Epidermal melanocyte (primary cell): ENCODE measurements around the gene SUGCT.
"Not testable (repeated sequence)": the region's sequence is repeated elsewhere in the genome, so short reads cannot be mapped to it uniquely, and the experiment has no call there.

Experiments
- DNase-seq: peaks from one replicate; pipeline ENCODE4 v3.0.0; 2011; ENCODE audit warnings: low spot score; ENCODE audit not compliant: insufficient read length

SUGCT gene

GRCh38 chr7:40199076-40199802, 64.4 kb downstream of the SUGCT start:
- no peak for DNase-seq

DNA sequence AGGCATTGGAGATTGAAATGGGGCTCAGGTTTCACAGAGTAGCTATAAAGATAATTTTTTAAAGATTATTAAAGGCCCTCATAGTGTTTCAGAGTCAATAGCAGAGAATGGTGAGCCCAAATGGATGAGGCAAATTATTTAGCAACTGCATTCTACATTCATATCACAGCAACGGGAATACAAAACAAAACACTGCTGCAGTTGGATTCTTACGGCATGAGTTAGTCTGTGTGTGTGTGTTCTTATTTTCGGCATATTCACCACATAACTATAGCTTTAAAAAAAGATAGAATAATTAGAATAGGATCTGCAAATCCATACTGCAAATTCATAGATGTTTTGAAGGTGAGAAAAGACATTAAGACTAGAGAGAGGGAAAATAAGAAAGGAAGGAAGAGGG, 66.0 kb downstream of the SUGCT start:
- no peak for DNase-seq

DNA sequence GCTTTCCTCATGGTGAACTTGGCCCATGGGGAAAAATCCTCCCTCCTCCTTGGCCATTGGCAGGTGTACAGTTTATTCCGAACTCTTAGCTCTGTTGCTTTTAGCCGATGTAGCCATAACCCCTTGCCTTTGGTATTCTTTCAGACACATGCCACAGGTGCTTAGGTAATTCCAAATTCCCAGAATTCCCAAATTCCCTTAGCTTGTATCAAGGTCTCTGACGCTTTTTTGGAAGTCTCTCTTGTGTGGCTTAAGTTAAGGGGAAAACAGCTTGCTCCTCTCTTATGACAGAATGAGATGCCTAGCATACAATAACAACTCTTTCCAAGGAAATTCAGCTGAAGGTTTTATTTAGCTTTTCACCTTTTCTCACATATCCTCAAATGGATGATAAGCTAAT, 68.0 kb downstream of the SUGCT start:
- DNase-seq, result no peak

- no peak for DNase-seq
Measured at GRCh38 chr7:40204581-40204980, 69.8 kb downstream of the SUGCT start.

- no peak for DNase-seq
Measured at GRCh38 chr7:40205992-40206391, 71.2 kb downstream of the SUGCT start.

DNA sequence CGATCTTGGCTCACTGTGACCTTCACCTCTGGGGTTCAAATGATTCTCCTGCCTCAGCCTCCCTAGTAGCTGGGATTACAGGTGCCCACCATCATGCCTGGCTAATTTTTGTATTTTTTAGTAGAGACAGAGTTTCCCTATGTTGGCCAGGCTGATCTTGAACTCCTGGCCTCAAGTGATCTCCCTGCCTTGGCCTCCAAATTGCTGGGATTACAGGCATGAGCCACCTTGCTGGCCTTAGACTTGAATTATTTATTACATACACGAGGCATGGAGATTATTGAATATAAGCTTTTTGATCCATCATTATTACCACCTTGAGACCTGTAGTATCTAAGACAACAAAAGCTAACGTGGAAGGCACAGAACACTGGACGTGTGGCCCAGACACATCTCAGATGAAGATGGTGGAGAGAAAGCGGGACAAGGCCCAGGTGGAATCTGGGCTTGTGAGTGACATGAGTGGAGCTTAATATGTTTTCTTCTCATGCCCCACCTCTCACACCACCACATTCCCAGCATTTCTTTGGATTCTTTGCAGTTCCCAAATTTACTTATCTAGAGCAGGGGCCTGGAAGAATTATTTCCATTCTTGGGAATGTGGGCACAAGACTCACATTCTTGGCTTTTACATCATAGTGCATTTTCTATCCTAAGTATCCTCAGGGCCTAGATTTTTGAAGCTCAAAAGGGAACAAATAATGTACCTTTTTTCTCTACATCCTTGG, 76.6 kb downstream of the SUGCT start:
- no peak for DNase-seq

GRCh38 chr7:40213291-40213690, 78.5 kb downstream of the SUGCT start:
- no peak for DNase-seq

GRCh38 chr7:40213856-40214255, 79.1 kb downstream of the SUGCT start:
- DNase-seq, result no peak

GRCh38 chr7:40218612-40219011, 83.8 kb downstream of the SUGCT start:
- not testable (repeated sequence) for DNase-seq

DNA sequence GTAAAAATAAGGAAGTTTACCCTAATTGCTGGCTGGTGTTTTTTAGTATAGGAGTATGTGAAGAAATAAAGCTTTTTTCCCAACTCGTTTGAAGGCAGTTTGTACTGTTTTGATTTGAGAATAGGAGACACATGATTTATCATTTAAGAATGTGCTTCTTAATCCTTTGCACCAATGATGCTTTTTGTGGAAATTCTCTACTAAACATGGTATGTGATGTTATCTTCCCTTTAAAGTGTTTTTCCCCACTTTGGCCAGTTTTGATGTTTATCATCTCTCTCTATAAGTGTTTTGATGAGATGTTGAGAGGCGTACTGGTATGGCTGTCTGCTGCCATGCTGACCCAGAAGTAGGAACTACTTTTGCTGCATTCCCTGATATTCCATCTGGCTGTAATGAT, 85.1 kb downstream of the SUGCT start:
- no peak for DNase-seq

DNA sequence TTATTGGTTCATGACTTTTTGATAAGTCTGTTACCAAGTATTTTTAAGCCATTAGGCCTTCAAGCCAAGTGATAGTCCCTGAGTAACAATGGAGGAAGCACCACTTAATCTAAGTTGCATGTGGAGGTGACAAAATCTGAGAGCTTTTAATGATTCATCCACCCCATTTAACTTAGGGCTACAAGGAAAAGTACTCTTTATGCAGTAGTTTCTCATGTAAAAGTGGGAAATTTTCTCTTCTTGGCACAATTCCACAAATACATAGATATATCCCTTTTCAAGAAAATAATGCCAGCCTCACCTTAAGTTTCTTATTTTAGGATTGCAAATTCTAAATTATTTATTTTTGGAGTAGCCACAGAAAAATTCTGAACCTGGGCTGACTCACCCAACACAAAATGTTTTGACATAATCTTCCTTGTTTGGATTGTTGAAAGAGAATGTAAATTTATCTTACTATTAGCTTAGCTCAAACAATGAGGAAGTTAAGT, 85.7 kb downstream of the SUGCT start:
- DNase-seq, result no peak

GRCh38 chr7:40221836-40222235, 87.0 kb downstream of the SUGCT start:
- DNase-seq, result peak; percentile 69

GRCh38 chr7:40223451-40224127, 88.8 kb downstream of the SUGCT start:
- DNase-seq, result no peak

DNA sequence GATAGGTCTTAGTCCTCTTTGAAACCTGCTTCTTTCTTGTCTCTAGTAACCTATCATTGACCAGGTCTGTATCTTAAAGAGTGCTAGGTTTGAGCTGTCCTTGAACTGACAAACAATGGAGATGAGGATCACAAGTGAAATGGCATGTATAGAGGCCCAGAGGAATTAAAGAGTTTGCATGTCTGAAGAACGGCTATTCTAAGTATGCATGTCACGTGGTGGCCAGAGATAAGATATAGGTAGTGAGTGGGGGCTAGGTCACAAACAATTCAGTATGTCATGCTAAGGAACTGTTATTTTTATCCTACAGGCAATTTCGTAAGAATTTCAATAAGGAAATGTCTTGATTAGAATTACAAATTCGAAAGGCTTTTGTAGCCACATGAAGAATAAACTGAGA, 95.3 kb downstream of the SUGCT start:
- no peak for DNase-seq

DNA sequence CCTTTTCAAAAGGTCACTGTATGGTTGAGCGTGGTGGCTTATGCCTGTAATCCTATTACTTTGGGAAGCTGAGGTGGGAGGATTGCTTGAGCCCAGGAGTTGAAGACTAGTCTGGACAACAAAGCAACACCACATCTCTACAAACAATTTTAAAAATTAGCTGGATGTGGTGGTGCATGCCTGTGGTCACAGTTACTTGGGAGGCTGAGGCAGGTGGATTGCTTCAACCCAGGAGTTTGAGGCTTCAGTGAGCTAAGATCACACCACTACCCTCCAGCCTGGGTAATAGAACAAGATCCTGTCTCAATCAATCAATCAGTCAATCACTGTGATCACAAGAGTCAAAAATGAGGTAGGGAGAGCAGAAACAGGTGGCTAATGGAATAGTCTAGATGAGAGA, 97.0 kb downstream of the SUGCT start:
- DNase-seq, result no peak

DNA sequence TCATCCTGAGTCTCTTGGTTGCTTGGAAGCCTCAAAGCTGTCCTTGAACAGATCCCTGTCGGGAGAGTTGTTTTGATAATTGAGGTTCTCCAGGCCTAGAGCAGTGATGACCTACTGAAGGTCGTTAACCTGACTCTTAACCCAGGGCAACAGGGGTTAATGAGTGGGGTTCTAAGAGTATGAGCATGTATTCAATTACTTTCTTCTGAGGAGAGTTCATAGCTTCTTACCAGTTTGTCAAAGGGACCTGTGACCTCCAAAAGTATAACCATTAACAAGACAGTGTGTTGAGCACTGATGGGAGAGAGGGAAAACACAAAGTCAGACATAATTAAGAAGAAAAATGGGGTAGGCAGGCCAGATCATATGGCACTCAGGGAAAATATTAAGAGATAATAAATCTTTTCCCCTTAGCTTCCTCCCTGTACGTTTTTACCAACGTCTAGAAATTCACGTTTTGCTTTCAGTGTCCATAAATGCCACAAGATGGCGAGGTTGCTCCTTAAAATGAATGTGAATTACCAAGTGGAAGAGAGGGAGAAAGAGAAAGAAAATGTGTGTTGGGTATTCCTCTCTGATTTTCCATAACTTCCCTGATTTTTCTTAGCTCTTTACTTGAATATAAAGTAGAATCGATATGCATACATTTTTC, 97.6 kb downstream of the SUGCT start:
- DNase-seq, result peak; percentile 28

GRCh38 chr7:40234046-40234445, 99.2 kb downstream of the SUGCT start:
- no peak for DNase-seq

- no peak for DNase-seq
Measured at GRCh38 chr7:40234666-40235065, 99.9 kb downstream of the SUGCT start.

DNA sequence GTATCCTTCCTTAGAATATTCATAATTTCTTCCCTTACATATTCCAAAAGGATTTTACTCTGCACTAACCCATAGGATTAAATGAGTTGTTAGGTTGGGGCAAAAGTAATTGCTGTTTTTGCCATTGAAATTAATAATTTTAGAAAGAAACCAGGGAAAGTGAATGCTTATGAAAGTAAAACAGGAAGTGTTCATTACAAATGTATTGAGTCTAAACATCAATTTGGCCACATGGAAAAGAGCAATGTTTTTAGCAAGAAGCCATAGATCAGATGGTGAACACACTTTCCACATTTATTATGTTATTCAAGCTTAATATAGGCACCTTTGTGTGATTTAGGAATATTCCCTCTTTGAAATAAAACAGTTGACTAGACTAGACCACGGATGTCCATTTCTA, 102.9 kb downstream of the SUGCT start:
- DNase-seq, result no peak

- no peak for DNase-seq
Measured at GRCh38 chr7:40239755-40240303, 105.0 kb downstream of the SUGCT start.

- no peak for DNase-seq
Measured at GRCh38 chr7:40243076-40243475, 108.3 kb downstream of the SUGCT start.

- DNase-seq, result no peak
Measured at GRCh38 chr7:40244226-40244625, 109.4 kb downstream of the SUGCT start.
